HCT116 (cell line): ENCODE data around the gene ARHGEF10L. TPM values are rescaled to one million over a fixed set of nuclear protein-coding genes. Genes with fewer than 3 reads are reported as not detected.

Experiments used
- ATAC-seq: fragments of 200-7000 bp; cut with Tn5 transposase; 2 replicates; pipeline ENCODE4 v1.9.1; 2020; ENCODE audit warnings: mild to moderate bottlenecking, moderate library complexity
- BruUV-seq: library from RNA; stranded (reverse); fragments of 400-500 nt; replicated peaks from 2 replicates; lab custom pipeline; 2021; lab: Mats Ljungman, UMichigan
- CTCF ChIA-PET: fragments of 300-600 bp; sonication (Branson Sonifier 250); formaldehyde crosslinking; loops from one replicate; lab custom pipeline; 2021; ENCODE audit warnings: antibody characterized with exemption; lab: Charles Lee
- POLR2A ChIA-PET: fragments of 300-600, 350-600 bp; sonication (Branson Sonifier 250); formaldehyde crosslinking; loops from one replicate; lab custom pipeline; 2021; ENCODE audit warnings: antibody characterized with exemption; lab: Charles Lee
- RAD21 ChIA-PET, 2 experiments: fragments of 300-600 bp; sonication (Branson Sonifier 250); formaldehyde crosslinking; loops; one replicate each; lab custom pipeline; 2023; ENCODE audit warnings: low total read pairs in 2 of 2; ENCODE audit not compliant: uncharacterized antibody in 2 of 2, unreplicated experiment in 2 of 2, low non-redundant PET in 1 of 2; lab: Charles Lee
- DNase-seq: peaks from one replicate; pipeline ENCODE4 v3.0.0-alpha.2; 2010; ENCODE audit warnings: low read depth, low spot score
- H2AFZ ChIP-seq: fragments of 200-600 bp; shearing (Covaris generic), sonication (generic); 2 replicates; pipeline ENCODE4 v1.6.1; 2017; ENCODE audit warnings: low read depth, mixed run types, mixed read lengths, antibody characterized with exemption, low read length; ENCODE audit not compliant: poor library complexity, severe bottlenecking
- H3K27ac ChIP-seq: 2 replicates; pipeline ENCODE4 v1.5.1; 2012; ENCODE audit warnings: low read depth, low read length
- H3K27me3 ChIP-seq: fragments of 200-600 bp; sonication (generic); 2 replicates; pipeline ENCODE4 v1.6.1; 2016; ENCODE audit warnings: mixed run types, low read length, mixed read lengths; ENCODE audit not compliant: insufficient read depth
- H3K36me3 ChIP-seq, 2 experiments: fragments of 200-500 bp in 1 of 2; fragments of 200-600 bp in 1 of 2; sonication (Bioruptor generic) in 1 of 2; sonication (generic) in 1 of 2; 2 replicates each; pipeline versions ENCODE4 v1.5.1 to v1.6.1; 2014 to 2016; ENCODE audit warnings: low read length in 2 of 2, inconsistent platforms in 1 of 2, mixed read lengths in 1 of 2, mixed run types in 1 of 2; ENCODE audit not compliant: insufficient read depth in 2 of 2, control insufficient read depth in 1 of 2
- H3K4me1 ChIP-seq, 2 experiments: fragments of 200-600 bp in 1 of 2; sonication (generic) in 1 of 2; 2 replicates each; pipeline versions ENCODE4 v1.5.1 to v1.6.1; 2012 to 2017; ENCODE audit warnings: low read length in 2 of 2, inconsistent platforms in 1 of 2, mild to moderate bottlenecking in 1 of 2, mixed read lengths in 1 of 2, mixed run types in 1 of 2, moderate library complexity in 1 of 2; ENCODE audit not compliant: insufficient read depth in 2 of 2, control insufficient read depth in 1 of 2
- H3K4me2 ChIP-seq: fragments of 200-600 bp; sonication (generic); 2 replicates; pipeline ENCODE4 v1.6.1; 2017; ENCODE audit warnings: mixed run types, low read length, mixed read lengths
- H3K4me3 ChIP-seq, 2 experiments: fragments of 200-600 bp in 1 of 2; sonication (generic) in 1 of 2; replicated peaks in 1 of 2; 2 replicates each; pipeline ENCODE4 v1.5.1; 2011 to 2016; ENCODE audit warnings: low read length in 2 of 2, control low read depth in 1 of 2, low read depth in 1 of 2, mild to moderate bottlenecking in 1 of 2, mixed read lengths in 1 of 2, mixed run types in 1 of 2
- H3K79me2 ChIP-seq: fragments of 200-600 bp; sonication (generic); 2 replicates; pipeline ENCODE4 v1.6.1; 2017; ENCODE audit warnings: mild to moderate bottlenecking, mixed run types, low read length, moderate library complexity, mixed read lengths; ENCODE audit not compliant: insufficient read depth
- H3K9ac ChIP-seq: fragments of 200-600 bp; sonication (generic); 2 replicates; pipeline ENCODE4 v1.6.1; 2016; ENCODE audit warnings: low read length, mixed read lengths
- H3K9me2 ChIP-seq: fragments of 200-600 bp; sonication (generic), shearing (Covaris generic); 2 replicates; pipeline ENCODE4 v1.6.1; 2017; ENCODE audit warnings: mixed run types, mild to moderate bottlenecking, moderate library complexity; ENCODE audit not compliant: insufficient read depth
- H3K9me3 ChIP-seq, 2 experiments: fragments of 200-500 bp in 1 of 2; fragments of 200-600 bp in 1 of 2; sonication (Bioruptor generic) in 1 of 2; sonication (generic) in 1 of 2; 2 replicates each; pipeline ENCODE4 v1.6.1; 2014 to 2017; ENCODE audit warnings: low read length in 2 of 2, mixed read lengths in 2 of 2, inconsistent platforms in 1 of 2, low read depth in 1 of 2, mild to moderate bottlenecking in 1 of 2, mixed run types in 1 of 2, moderate library complexity in 1 of 2; ENCODE audit not compliant: control insufficient read depth in 1 of 2, insufficient read depth in 1 of 2
- H4K20me1 ChIP-seq: fragments of 200-600 bp; sonication (generic), shearing (Covaris generic); 2 replicates; pipeline ENCODE4 v1.6.1; 2017; ENCODE audit warnings: mixed run types, mild to moderate bottlenecking, moderate library complexity; ENCODE audit not compliant: insufficient read depth
- CBX3 ChIP-seq: IDR thresholded peaks from 2 replicates; pipeline ENCODE4 v1.6.1; 2012; ENCODE audit warnings: low read depth
- CEBPB ChIP-seq: IDR thresholded peaks from 2 replicates; pipeline ENCODE4 v1.6.1; 2012; ENCODE audit warnings: low read depth
- EGR1 ChIP-seq: IDR thresholded peaks from 2 replicates; pipeline ENCODE4 v1.6.1; 2012; ENCODE audit warnings: low read depth
- ELF1 ChIP-seq: IDR thresholded peaks from 2 replicates; pipeline ENCODE4 v1.6.1; 2012; ENCODE audit warnings: low read depth, borderline replicate concordance
- EZH2 ChIP-seq: fragments of 200-600 bp; sonication (generic); IDR thresholded peaks from 2 replicates; pipeline ENCODE4 v1.6.1; 2017; ENCODE audit warnings: antibody characterized with exemption, mixed run types
- EZH2phosphoT487 ChIP-seq: fragments of 200-600 bp; IDR thresholded peaks from 2 replicates; pipeline ENCODE4 v1.6.1; 2018; ENCODE audit warnings: antibody characterized with exemption, borderline replicate concordance
- FOSL1 ChIP-seq: IDR thresholded peaks from 2 replicates; pipeline ENCODE4 v1.6.1; 2012; ENCODE audit warnings: low read depth
- JUND ChIP-seq: IDR thresholded peaks from 2 replicates; pipeline ENCODE4 v1.6.1; 2012
- POLR2AphosphoS5 ChIP-seq: IDR thresholded peaks from 2 replicates; pipeline ENCODE4 v1.6.1; 2011; ENCODE audit warnings: mild to moderate bottlenecking, low read depth, low read length, moderate library complexity
- RAD21 ChIP-seq: IDR thresholded peaks from 2 replicates; pipeline ENCODE4 v1.6.1; 2012; ENCODE audit warnings: low read depth, mild to moderate bottlenecking
- SP1 ChIP-seq: IDR thresholded peaks from 2 replicates; pipeline ENCODE4 v1.6.1; 2012; ENCODE audit warnings: low read depth
- SRF ChIP-seq: IDR thresholded peaks from 2 replicates; pipeline ENCODE4 v1.6.1; 2012; ENCODE audit warnings: low read depth
- TCF7L2 ChIP-seq: IDR thresholded peaks from 2 replicates; pipeline ENCODE4 v1.7.0; 2011; ENCODE audit warnings: borderline replicate concordance, inconsistent platforms; ENCODE audit not compliant: insufficient read depth, insufficient read length; ENCODE audit errors: extremely low read depth
- YY1 ChIP-seq: IDR thresholded peaks from 2 replicates; pipeline ENCODE4 v1.6.1; 2011; ENCODE audit warnings: low read length, low read depth, moderate library complexity, mild to moderate bottlenecking; ENCODE audit not compliant: insufficient replicate concordance; ENCODE audit errors: extremely low read depth
- ZFX ChIP-seq: fragments of 450-650 bp; IDR thresholded peaks from 2 replicates; pipeline ENCODE4 v1.6.1; 2017
- intact Hi-C: fragments of 100-400 bp; cut with micrococcal nuclease; formaldehyde crosslinking; loops from 2 replicates; pipeline ENCODE4 v1.10.0; 2022
- total RNA-seq: library from RNA; stranded (reverse); gene quantifications from one replicate; pipeline ENCODE4 v1.2.1, GENCODE V29; 2021; ENCODE audit not compliant: unreplicated experiment
- TF ChIP-seq, protein P1 (sequence below): IDR thresholded peaks from 2 replicates; pipeline ENCODE4 v1.6.1; 2011; ENCODE audit warnings: mild to moderate bottlenecking, low read length, moderate library complexity; ENCODE audit not compliant: insufficient replicate concordance; ENCODE audit errors: extremely low read depth
- TF ChIP-seq, protein P2 (sequence below): IDR thresholded peaks from 2 replicates; pipeline ENCODE4 v1.6.1; 2012
- TF ChIP-seq, protein P3 (sequence below), 3 experiments: fragments of 200-600 bp in 1 of 3; sonication (generic) in 1 of 3; IDR thresholded peaks in 2 of 3; conservative IDR thresholded peaks in 1 of 3; 2 replicates each; pipeline ENCODE4 v1.5.1; 2012 to 2017; ENCODE audit warnings: low read depth in 2 of 3, low read length in 2 of 3, antibody characterized with exemption in 1 of 3, borderline replicate concordance in 1 of 3, control low read depth in 1 of 3, mild to moderate bottlenecking in 1 of 3, mixed read lengths in 1 of 3, mixed run types in 1 of 3, moderate library complexity in 1 of 3; ENCODE audit not compliant: insufficient read depth in 1 of 3
- TF ChIP-seq, protein P4 (sequence below): IDR thresholded peaks from 2 replicates; pipeline ENCODE4 v1.6.1; 2012

The ARHGEF10L gene
- total RNA-seq, 1 experiment from 2014 or later, result 14.7 TPM

GRCh38 chr1:17674726-17675500, 135.4 kb downstream of the ARHGEF10L start (continued):
- TF ChIP-seq, protein P1, sequence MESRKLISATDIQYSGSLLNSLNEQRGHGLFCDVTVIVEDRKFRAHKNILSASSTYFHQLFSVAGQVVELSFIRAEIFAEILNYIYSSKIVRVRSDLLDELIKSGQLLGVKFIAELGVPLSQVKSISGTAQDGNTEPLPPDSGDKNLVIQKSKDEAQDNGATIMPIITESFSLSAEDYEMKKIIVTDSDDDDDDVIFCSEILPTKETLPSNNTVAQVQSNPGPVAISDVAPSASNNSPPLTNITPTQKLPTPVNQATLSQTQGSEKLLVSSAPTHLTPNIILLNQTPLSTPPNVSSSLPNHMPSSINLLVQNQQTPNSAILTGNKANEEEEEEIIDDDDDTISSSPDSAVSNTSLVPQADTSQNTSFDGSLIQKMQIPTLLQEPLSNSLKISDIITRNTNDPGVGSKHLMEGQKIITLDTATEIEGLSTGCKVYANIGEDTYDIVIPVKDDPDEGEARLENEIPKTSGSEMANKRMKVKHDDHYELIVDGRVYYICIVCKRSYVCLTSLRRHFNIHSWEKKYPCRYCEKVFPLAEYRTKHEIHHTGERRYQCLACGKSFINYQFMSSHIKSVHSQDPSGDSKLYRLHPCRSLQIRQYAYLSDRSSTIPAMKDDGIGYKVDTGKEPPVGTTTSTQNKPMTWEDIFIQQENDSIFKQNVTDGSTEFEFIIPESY, result no peak
- TF ChIP-seq SRF (no peak), ZFX (no peak), JUND (no peak), TCF7L2 (no peak), EZH2 (no peak), EGR1 (no peak)
- TF ChIP-seq, protein P2, sequence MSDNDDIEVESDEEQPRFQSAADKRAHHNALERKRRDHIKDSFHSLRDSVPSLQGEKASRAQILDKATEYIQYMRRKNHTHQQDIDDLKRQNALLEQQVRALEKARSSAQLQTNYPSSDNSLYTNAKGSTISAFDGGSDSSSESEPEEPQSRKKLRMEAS, result no peak

GRCh38 chr1:17675744-17676143, 136.2 kb downstream of the ARHGEF10L start:
- no peaks in the 10 kb centered on the region for H3K27me3 ChIP-seq
- ChIA-PET POLR2A (no interaction called here), CTCF (no interaction called here), RAD21 (no interaction called here)
- no peaks in the 10 kb centered on the region for H3K36me3 ChIP-seq
- DNase-seq (no peak), ATAC-seq (no peak)
- intact Hi-C loops, result no loop called here
- no peak overlapping the region for H3K4me3 ChIP-seq
- H3K4me1 ChIP-seq, result no peaks in the 10 kb centered on the region
- no peaks in the 10 kb centered on the region for H3K9me2 ChIP-seq
- H4K20me1 ChIP-seq, result no peaks in the 10 kb centered on the region
- H3K4me2 ChIP-seq, result no peak overlapping the region
- no peaks in the 10 kb centered on the region for H3K9me3 ChIP-seq
- H2AFZ ChIP-seq, result no peak overlapping the region
- TF ChIP-seq POLR2AphosphoS5, result no peak
- TF ChIP-seq CBX3, result no peak
- TF ChIP-seq, protein P3, sequence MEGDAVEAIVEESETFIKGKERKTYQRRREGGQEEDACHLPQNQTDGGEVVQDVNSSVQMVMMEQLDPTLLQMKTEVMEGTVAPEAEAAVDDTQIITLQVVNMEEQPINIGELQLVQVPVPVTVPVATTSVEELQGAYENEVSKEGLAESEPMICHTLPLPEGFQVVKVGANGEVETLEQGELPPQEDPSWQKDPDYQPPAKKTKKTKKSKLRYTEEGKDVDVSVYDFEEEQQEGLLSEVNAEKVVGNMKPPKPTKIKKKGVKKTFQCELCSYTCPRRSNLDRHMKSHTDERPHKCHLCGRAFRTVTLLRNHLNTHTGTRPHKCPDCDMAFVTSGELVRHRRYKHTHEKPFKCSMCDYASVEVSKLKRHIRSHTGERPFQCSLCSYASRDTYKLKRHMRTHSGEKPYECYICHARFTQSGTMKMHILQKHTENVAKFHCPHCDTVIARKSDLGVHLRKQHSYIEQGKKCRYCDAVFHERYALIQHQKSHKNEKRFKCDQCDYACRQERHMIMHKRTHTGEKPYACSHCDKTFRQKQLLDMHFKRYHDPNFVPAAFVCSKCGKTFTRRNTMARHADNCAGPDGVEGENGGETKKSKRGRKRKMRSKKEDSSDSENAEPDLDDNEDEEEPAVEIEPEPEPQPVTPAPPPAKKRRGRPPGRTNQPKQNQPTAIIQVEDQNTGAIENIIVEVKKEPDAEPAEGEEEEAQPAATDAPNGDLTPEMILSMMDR (IDR thresholded peaks at IDR 0.05 in 2 of 3, conservative IDR thresholded peaks at IDR 0.05 in 1 of 3; ENCODE audit: borderline replicate concordance in 1 of 3, insufficient read depth in 1 of 3, low read depth in 2 of 3, low read length in 2 of 3), result no peak
- TF ChIP-seq YY1, result no peak
- TF ChIP-seq EZH2phosphoT487, result no peak
- no peak for TF ChIP-seq CEBPB
- TF ChIP-seq JUND, result no peak
- TF ChIP-seq SP1, result no peak
- TF ChIP-seq TCF7L2, result no peak
- TF ChIP-seq, protein P4, sequence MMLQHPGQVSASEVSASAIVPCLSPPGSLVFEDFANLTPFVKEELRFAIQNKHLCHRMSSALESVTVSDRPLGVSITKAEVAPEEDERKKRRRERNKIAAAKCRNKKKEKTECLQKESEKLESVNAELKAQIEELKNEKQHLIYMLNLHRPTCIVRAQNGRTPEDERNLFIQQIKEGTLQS, result no peak
- no peak for TF ChIP-seq ZFX
- TF ChIP-seq RAD21, result no peak
- TF ChIP-seq, protein P1, result no peak
- no peak for TF ChIP-seq EZH2
- TF ChIP-seq FOSL1, result no peak
- TF ChIP-seq EGR1, result no peak
- no peak for TF ChIP-seq ELF1
- TF ChIP-seq, all 23 proteins: peak for 0
- no TSS peak for BruUV-seq
- no peaks in the 10 kb centered on the region for H3K79me2 ChIP-seq
- no peak overlapping the region for H3K27ac ChIP-seq
- H3K9ac ChIP-seq, result no peak overlapping the region
